ENCODE data around the gene ELOF1. TPM values are rescaled to one million over a fixed set of nuclear protein-coding genes. Genes with fewer than 3 reads are reported as not detected.

The ELOF1 gene
- total and polyA plus RNA-seq, 9 donors = 30.4 to 57.4 (median 49.2) TPM

DNA sequence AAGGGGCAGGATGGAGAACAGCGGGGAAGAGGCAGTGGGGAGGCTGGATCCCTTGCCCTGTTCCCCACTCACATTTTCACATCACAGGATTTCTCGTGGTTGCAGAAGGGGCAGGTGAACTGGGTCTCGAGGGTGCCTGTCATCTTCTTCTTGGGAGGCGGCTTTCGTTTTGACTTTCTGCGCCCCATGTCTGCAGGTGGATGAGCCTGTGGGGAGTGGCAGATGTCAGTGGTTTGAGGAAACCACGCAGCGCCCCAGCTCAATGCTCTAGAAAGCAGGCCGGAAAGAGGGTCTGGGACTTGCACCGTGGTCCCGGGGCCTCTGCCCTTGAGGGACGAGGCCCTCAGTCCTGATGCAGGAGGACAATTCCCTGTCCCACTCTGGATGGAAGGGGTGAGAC is 4.9 kb downstream of the ELOF1 start:
- intact Hi-C loops (cut with DNase I) = no loop called here

DNA sequence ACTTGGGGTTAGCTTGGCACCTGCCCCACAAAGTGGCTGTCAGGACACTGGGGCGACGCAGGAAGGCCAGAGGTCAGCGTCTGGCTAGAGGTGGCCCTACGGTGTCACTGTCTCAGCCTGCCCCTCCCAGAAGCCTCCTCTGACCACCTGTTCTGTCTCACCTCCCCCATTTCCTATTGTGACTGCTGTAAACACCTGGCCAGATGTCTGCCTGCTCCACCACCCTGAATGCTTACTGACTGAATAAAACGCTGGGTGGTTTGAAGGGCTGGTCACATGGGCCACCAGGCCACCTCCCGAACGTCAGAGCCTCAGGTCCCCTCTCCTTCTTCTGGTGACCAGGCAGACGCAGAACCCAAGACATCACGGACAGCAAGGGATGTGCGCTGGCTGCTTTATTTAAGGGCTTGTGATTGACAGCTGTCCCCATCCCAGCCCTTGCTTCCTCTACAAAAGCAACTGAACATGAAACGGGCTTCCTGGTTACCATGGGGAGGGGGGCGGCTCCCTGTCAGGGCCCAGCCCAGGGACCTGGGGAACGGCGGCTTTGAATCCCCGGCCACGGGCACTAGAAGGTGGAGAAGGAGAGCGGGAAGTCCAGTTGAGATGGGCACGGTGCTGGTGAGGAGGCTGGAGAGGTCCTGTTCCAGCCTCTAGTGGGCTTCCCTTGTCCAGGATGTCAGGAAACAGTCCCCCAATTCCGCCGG is 6.2 kb downstream of the ELOF1 start:
- Histone ChIP-seq H3K36me3 (no peaks in the 10 kb centered on the region), H3K4me1 (ENCODE audit: insufficient read depth) (peaks cover 2% of the 10 kb centered on the region), H3K27me3 (no peaks in the 10 kb centered on the region), H3K27ac (peak overlapping the region in 1 of 2 donors; percentile 75), H3K4me3 (no peak overlapping the region), H3K9me3 (no peaks in the 10 kb centered on the region)
- 71 to 77% (median 76%) methylated on average over 20 of the region's 20 CpGs for WGBS, 3 donors
- intact Hi-C loops (cut with DNase I) = no loop called here
- TF ChIP-seq, protein P1, sequence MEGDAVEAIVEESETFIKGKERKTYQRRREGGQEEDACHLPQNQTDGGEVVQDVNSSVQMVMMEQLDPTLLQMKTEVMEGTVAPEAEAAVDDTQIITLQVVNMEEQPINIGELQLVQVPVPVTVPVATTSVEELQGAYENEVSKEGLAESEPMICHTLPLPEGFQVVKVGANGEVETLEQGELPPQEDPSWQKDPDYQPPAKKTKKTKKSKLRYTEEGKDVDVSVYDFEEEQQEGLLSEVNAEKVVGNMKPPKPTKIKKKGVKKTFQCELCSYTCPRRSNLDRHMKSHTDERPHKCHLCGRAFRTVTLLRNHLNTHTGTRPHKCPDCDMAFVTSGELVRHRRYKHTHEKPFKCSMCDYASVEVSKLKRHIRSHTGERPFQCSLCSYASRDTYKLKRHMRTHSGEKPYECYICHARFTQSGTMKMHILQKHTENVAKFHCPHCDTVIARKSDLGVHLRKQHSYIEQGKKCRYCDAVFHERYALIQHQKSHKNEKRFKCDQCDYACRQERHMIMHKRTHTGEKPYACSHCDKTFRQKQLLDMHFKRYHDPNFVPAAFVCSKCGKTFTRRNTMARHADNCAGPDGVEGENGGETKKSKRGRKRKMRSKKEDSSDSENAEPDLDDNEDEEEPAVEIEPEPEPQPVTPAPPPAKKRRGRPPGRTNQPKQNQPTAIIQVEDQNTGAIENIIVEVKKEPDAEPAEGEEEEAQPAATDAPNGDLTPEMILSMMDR (IDR thresholded peaks at IDR 0.05) = no peak
- no peak for TF ChIP-seq EP300 (IDR thresholded peaks at IDR 0.05)
- no peak for TF ChIP-seq POLR2A (IDR thresholded peaks at IDR 0.05)
- DNase-seq = no peak

More for the DNA sequence above, 4.9 kb downstream of the ELOF1 start:
- DNase-seq = no peak
- H3K4me1 ChIP-seq (ENCODE audit: insufficient read depth) = peaks cover 8% of the 10 kb centered on the region
- H3K27ac ChIP-seq = no peak overlapping the region
- no peaks in the 10 kb centered on the region for H3K27me3 ChIP-seq
- WGBS, 3 donors = 91% methylated on average over 12 of the region's 12 CpGs
- TF ChIP-seq POLR2A (IDR thresholded peaks at IDR 0.05) (no peak), EP300 (IDR thresholded peaks at IDR 0.05) (no peak)
- TF ChIP-seq, protein P1 (IDR thresholded peaks at IDR 0.05) = no peak
- H3K36me3 ChIP-seq = no peaks in the 10 kb centered on the region
- H3K4me3 ChIP-seq = no peak overlapping the region
- H3K9me3 ChIP-seq = no peaks in the 10 kb centered on the region

DNA sequence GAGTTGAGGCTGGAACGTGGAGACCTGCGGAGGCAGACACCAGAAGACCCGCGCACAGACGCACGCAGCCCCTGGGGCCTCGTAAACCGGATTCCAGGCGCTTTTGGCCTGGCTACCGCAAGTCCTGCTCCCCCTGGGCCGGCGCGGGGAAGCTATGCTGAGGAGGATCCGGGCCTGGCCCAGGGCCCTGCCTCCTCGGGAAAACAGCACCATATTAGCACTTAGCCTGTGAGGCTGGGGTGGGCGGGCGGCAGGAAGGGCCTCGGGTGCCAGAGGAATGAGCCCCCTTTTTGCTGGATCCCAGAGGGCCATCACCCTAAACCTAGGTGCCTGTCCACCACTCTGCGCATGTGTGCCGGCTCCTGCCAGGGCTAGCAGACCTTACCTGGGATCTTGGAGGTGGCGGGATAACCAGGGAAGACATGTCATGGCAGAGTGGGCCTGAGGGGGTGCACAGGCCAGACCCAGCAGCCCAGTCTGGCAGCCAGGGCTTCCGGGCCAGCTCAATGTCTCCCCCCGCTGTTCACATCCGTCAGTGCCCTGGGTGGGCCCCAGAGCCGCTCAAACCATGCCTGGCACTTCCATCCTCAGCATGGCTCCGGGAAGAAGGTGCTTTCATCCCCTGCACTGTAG is 7.3 kb downstream of the ELOF1 start:
- H3K27me3 ChIP-seq = no peaks in the 10 kb centered on the region
- H3K36me3 ChIP-seq = no peaks in the 10 kb centered on the region
- DNase-seq = peak; percentile 43 to 83 (median 60)
- peak overlapping the region; percentile 29 for H3K4me3 ChIP-seq
- no peak for TF ChIP-seq EP300 (IDR thresholded peaks at IDR 0.05)
- TF ChIP-seq, protein P1 (IDR thresholded peaks at IDR 0.05) = peak in 1 of 3 donors; percentile 34
- no peak for TF ChIP-seq POLR2A (IDR thresholded peaks at IDR 0.05)
- peak overlapping the region; percentile 75 to 76 for H3K27ac ChIP-seq
- intact Hi-C loops (cut with DNase I) = no loop called here
- H3K9me3 ChIP-seq = no peaks in the 10 kb centered on the region
- H3K4me1 ChIP-seq (ENCODE audit: insufficient read depth) = no peaks in the 10 kb centered on the region
- 31 to 36% (median 32%) methylated on average over 19 to 26 of the region's 26 CpGs for WGBS, 3 donors

DNA sequence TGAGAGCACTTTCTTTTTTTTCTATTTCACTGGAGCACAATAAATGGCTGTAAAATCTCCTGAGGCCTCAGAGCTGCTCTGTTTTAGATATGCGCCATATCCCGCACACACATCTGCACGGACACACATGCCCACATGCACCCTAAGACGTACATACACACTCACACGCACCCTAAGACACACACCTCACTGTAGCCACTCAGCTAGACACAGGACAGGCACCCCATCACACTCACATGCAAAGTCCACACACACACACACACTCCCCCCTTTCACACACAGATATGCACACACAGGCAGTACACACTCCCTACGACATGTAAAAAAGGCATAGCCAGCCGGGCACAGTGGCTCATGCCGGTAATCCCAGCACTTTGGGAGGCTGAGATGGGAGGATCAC is 8.8 kb downstream of the ELOF1 start:
- DNase-seq = no peak
- intact Hi-C loops (cut with DNase I) = no loop called here
- Histone ChIP-seq H3K36me3 (no peaks in the 10 kb centered on the region), H3K4me1 (ENCODE audit: insufficient read depth) (no peaks in the 10 kb centered on the region), H3K4me3 (no peak overlapping the region), H3K9me3 (no peaks in the 10 kb centered on the region), H3K27me3 (no peaks in the 10 kb centered on the region), H3K27ac (no peak overlapping the region)
- WGBS, 3 donors = 89 to 93% (median 90%) methylated on average over 8 of the region's 8 CpGs
- TF ChIP-seq, protein P1 (IDR thresholded peaks at IDR 0.05) = no peak
- TF ChIP-seq POLR2A (IDR thresholded peaks at IDR 0.05) (no peak), EP300 (IDR thresholded peaks at IDR 0.05) (no peak)

Data from ovary (tissue), 9 donors.